CD4-positive, alpha-beta memory T cell (primary cell): ENCODE measurements around the gene NMT1. TPM values are rescaled to one million over a fixed set of nuclear protein-coding genes. Genes with fewer than 3 reads are reported as not detected.

ENCODE experiments used
- CTCF ChIA-PET: fragments of 350-600 bp; sonication (Branson Sonifier 250); formaldehyde crosslinking; loops from one replicate; lab custom pipeline; 2021; ENCODE audit warnings: inconsistent platforms; ENCODE audit not compliant: partially characterized antibody; lab: Charles Lee
- POLR2A ChIA-PET: fragments of 350-600 bp; sonication (Branson Sonifier 250); formaldehyde crosslinking; loops from one replicate; lab custom pipeline; 2021; ENCODE audit not compliant: partially characterized antibody; lab: Charles Lee
- DNase-seq, 5 donors: peaks; one replicate each; pipeline versions ENCODE4 v3.0.0 to v3.0.0-alpha.2; 2020 to 2022; ENCODE audit warnings: mixed read lengths in 1 of 5
- H3K27ac ChIP-seq: one replicate; pipeline ENCODE4 v1.7.0; 2013; ENCODE audit warnings: low read depth, low read length
- H3K27me3 ChIP-seq: 2 replicates; pipeline ENCODE4 v1.7.0; 2013; ENCODE audit warnings: mild to moderate bottlenecking, low read length, moderate library complexity; ENCODE audit not compliant: insufficient read depth
- H3K36me3 ChIP-seq: 2 replicates; pipeline ENCODE4 v1.7.0; 2013; ENCODE audit warnings: mild to moderate bottlenecking, low read length, moderate library complexity; ENCODE audit not compliant: insufficient read depth
- H3K4me1 ChIP-seq: 2 replicates; pipeline ENCODE4 v1.7.0; 2013; ENCODE audit warnings: mild to moderate bottlenecking, low read length, moderate library complexity; ENCODE audit not compliant: insufficient read depth
- H3K4me3 ChIP-seq, 2 donors: one replicate each; pipeline ENCODE4 v1.7.0; 2013; ENCODE audit warnings: low read length in 2 of 2, mild to moderate bottlenecking in 1 of 2
- H3K9me3 ChIP-seq, 2 donors: one replicate each; pipeline ENCODE4 v1.7.0; 2013; ENCODE audit warnings: low read length in 2 of 2, control low read depth in 1 of 2; ENCODE audit not compliant: control insufficient read depth in 1 of 2
- H3K27ac Mint-ChIP-seq, 7 donors: one replicate each; pipeline ENCODE4 v1.8.0; 2020 to 2021; ENCODE audit warnings: mixed read lengths in 7 of 7, mild to moderate bottlenecking in 6 of 7, inconsistent platforms in 3 of 7, moderate library complexity in 3 of 7
- H3K27me3 Mint-ChIP-seq, 2 donors: one replicate each; pipeline ENCODE4 v1.8.0; 2020 to 2021; ENCODE audit warnings: mixed read lengths in 2 of 2
- H3K36me3 Mint-ChIP-seq, 2 donors: one replicate each; pipeline ENCODE4 v1.8.0; 2020 to 2021; ENCODE audit warnings: mixed read lengths in 2 of 2, inconsistent platforms in 1 of 2, mild to moderate bottlenecking in 1 of 2
- H3K4me1 Mint-ChIP-seq, 4 donors: one replicate each; pipeline ENCODE4 v1.8.0; 2020 to 2021; ENCODE audit warnings: mixed read lengths in 4 of 4, mild to moderate bottlenecking in 1 of 4
- H3K4me3 Mint-ChIP-seq, 8 donors: one replicate each; pipeline ENCODE4 v1.8.0; 2020 to 2021; ENCODE audit warnings: mixed read lengths in 8 of 8, mild to moderate bottlenecking in 7 of 8, moderate library complexity in 6 of 8, inconsistent platforms in 3 of 8
- H3K9me3 Mint-ChIP-seq, 8 donors: one replicate each; pipeline ENCODE4 v1.8.0; 2020 to 2021; ENCODE audit warnings: mixed read lengths in 8 of 8, mild to moderate bottlenecking in 5 of 8, inconsistent platforms in 3 of 8, moderate library complexity in 1 of 8
- intact Hi-C: fragments of 100-400 bp; cut with micrococcal nuclease; formaldehyde crosslinking; loops from one replicate; pipeline ENCODE4 v1.15.1; 2023
- polyA plus RNA-seq, 2 donors: library from polyadenylated mRNA; unstranded; fragments of 300-500 nt; fragmentation: Illumina TruSeq; gene quantifications; one replicate each; pipeline ENCODE4 v1.2.3, GENCODE V29; 2021
- total RNA-seq, 2 experiments: library from RNA; stranded (reverse); gene quantifications; one replicate each; pipeline ENCODE4 v1.2.3, GENCODE V29; 2021

The NMT1 gene
- total and polyA plus RNA-seq, 4 experiments from 2014 or later: 56.2 to 126 (median 100) TPM

DNA sequence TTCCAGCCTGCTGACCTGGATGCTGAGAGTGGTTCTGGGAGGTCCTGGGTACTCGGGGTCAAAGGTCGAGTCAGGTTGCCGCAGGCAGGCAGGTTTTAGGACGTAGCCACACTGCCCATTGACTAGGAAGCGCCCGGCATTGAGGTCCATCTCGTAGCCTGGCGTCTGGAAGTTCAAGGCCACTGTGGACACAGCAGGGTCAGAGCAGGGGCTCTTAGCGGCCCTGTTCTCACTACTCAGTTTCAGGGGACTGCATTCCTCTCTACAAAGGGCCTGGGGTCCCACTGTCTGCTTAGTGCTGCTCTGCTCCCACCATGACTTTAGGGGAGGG, 52.3 kb downstream of the NMT1 start:
- peak in 1 of 5 donors; percentile 9 for DNase-seq
- H3K4me3 ChIP-seq: no peak overlapping the region
- H3K36me3 ChIP-seq: no peaks in the 10 kb centered on the region
- no peaks in the 10 kb centered on the region for H3K4me1 ChIP-seq
- H3K27ac ChIP-seq: no peak overlapping the region
- Mint-ChIP-seq H3K27ac (no peak overlapping the region), H3K4me3 (no peak overlapping the region), H3K9me3 (no peaks in the 10 kb centered on the region), H3K27me3 (no peaks in the 10 kb centered on the region), H3K4me1 (no peaks in the 10 kb centered on the region), H3K36me3 (peaks cover 0 to 7% of the 10 kb centered on the region in 2 donors)
- H3K27me3 ChIP-seq: no peaks in the 10 kb centered on the region
- intact Hi-C loops: no loop called here
- ChIA-PET POLR2A (no interaction called here), CTCF (interaction anchor here (1.7 kb wide), 1 partner anchor 14 kb away, joined by 6 read pairs; no protein-coding TSS in a partner anchor)
- H3K9me3 ChIP-seq: no peaks in the 10 kb centered on the region

DNA sequence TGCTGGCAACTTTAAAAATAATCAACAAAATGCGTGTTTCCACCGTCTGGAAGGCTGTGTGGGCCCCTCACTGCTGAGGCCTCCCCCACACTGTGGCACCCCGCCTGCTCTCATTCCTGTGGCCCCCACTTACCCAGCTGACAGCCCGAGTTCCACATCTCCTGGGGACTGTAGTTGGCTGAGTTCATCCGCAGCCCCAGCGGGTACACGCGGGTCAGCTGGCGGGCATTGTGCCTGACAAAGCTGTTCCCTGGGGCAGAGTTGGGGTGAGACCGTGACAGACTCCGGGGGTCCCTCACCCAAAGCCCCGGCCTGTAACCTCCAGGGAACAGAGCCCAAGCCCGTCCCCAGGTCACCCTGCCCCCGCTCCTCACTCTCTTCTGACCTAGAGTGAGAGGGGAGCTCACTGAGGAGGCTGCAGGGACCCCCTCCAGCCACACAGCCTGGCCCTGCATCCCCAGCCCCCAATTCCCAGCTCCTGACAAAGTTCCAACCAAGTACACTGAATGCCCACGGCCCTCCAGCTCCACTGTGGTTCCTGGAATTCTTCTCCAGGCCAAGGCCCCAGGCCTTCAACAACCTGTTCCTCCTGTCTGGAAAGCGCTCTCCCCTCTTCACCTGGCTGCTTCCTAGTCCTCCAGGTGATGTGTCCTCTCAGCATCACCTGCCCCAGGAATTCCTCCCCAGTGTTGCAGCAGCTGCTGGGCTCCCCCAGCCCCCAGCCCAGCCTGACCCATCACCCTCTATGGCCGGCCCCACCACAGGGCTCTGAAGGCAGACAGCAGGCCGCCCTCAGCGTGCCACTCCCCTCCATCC, 53.2 kb downstream of the NMT1 start:
- no peaks in the 10 kb centered on the region for H3K36me3 ChIP-seq
- Mint-ChIP-seq H3K27me3 (no peaks in the 10 kb centered on the region), H3K9me3 (no peaks in the 10 kb centered on the region), H3K27ac (no peak overlapping the region), H3K4me1 (no peaks in the 10 kb centered on the region), H3K4me3 (no peak overlapping the region), H3K36me3 (peaks cover 0 to 1% of the 10 kb centered on the region in 2 donors)
- H3K9me3 ChIP-seq: no peaks in the 10 kb centered on the region
- no peaks in the 10 kb centered on the region for H3K27me3 ChIP-seq
- H3K27ac ChIP-seq: no peak overlapping the region
- no peak overlapping the region for H3K4me3 ChIP-seq
- DNase-seq: peak in 1 of 5 donors; percentile 22
- H3K4me1 ChIP-seq: no peaks in the 10 kb centered on the region
- POLR2A ChIA-PET: interaction anchor here (1.1 kb wide), 1 partner anchor 15 kb away, joined by 3 read pairs; no protein-coding TSS in a partner anchor
- intact Hi-C loops: no loop called here
- CTCF ChIA-PET: interaction anchor here (1.5 kb wide), 1 partner anchor 15 kb away, joined by 3 read pairs; no protein-coding TSS in a partner anchor

DNA sequence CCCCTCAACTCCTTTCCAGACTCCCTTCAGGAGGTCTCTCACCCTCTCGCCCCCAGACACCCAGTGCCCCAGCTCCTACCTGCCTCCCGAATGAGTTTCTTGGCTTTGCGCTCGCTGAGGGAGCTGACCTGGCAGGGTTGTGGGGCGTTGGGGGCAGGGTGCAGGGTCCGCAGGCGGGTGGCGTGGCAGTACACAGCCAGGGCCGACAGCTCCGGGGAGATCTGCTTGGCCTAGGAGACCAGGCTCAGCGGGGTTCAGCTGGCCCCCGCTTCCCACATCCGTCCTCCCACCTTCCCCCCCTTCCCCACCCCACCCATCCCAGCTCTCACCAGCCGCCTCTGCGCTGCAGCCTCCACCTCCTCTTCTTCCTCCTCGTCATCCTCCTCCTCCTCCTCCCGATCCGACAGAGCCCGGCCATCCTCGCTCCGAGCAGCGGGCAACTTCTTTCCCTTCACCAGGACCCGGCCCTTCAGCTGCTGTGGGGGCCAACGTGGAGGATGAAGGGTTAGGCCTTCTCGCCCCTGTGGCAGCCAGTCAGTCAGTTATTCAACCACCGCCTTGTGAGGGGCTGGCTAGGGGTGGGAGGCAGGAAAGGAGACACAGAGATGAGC, 54.0 kb downstream of the NMT1 start:
- H3K27ac ChIP-seq: no peak overlapping the region
- Mint-ChIP-seq H3K27ac (no peak overlapping the region), H3K4me3 (no peak overlapping the region), H3K27me3 (no peaks in the 10 kb centered on the region), H3K4me1 (no peaks in the 10 kb centered on the region), H3K36me3 (no peaks in the 10 kb centered on the region), H3K9me3 (no peaks in the 10 kb centered on the region)
- ChIA-PET POLR2A (interaction anchor here (1.1 kb wide), 1 partner anchor 16 kb away, joined by 3 read pairs; no protein-coding TSS in a partner anchor), CTCF (interaction anchor here (1.5 kb wide), 1 partner anchor 16 kb away, joined by 3 read pairs; no protein-coding TSS in a partner anchor)
- no peak overlapping the region for H3K4me3 ChIP-seq
- intact Hi-C loops: no loop called here
- no peaks in the 10 kb centered on the region for H3K36me3 ChIP-seq
- H3K9me3 ChIP-seq: no peaks in the 10 kb centered on the region
- H3K4me1 ChIP-seq: no peaks in the 10 kb centered on the region
- no peak for DNase-seq
- no peaks in the 10 kb centered on the region for H3K27me3 ChIP-seq

DNA sequence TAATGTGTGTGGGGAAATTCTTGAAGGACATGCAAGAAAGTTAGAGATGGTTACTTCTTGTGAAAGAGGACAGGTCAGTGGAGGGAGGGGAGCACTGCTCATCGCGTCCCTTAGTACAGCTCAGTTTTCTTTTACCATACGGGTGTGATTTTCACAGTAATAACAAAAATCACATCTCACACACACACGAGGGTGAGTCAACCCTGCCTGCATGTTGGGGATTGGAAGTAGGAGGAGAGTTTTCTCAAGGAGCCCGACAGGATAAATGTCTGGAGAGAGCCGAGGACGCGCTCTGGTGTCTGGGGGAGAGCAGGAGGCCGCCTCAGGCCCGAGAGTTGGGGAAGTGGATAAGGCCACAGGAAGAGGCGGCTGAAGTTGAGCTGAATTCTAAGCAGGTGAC, 54.8 kb downstream of the NMT1 start:
- H3K9me3 Mint-ChIP-seq: no peaks in the 10 kb centered on the region
- H3K36me3 ChIP-seq: no peaks in the 10 kb centered on the region
- H3K4me1 ChIP-seq: no peaks in the 10 kb centered on the region
- ChIA-PET POLR2A (no interaction called here), CTCF (no interaction called here)
- no peaks in the 10 kb centered on the region for H3K4me1 Mint-ChIP-seq
- peak overlapping the region in 1 of 8 donors; percentile 41 for H3K4me3 Mint-ChIP-seq
- H3K36me3 Mint-ChIP-seq: no peaks in the 10 kb centered on the region
- H3K27ac ChIP-seq: no peak overlapping the region
- H3K9me3 ChIP-seq: no peaks in the 10 kb centered on the region
- no peak overlapping the region for H3K4me3 ChIP-seq
- no peaks in the 10 kb centered on the region for H3K27me3 Mint-ChIP-seq
- no peak overlapping the region for H3K27ac Mint-ChIP-seq
- H3K27me3 ChIP-seq: no peaks in the 10 kb centered on the region
- intact Hi-C loops: no loop called here
- no peak for DNase-seq

DNA sequence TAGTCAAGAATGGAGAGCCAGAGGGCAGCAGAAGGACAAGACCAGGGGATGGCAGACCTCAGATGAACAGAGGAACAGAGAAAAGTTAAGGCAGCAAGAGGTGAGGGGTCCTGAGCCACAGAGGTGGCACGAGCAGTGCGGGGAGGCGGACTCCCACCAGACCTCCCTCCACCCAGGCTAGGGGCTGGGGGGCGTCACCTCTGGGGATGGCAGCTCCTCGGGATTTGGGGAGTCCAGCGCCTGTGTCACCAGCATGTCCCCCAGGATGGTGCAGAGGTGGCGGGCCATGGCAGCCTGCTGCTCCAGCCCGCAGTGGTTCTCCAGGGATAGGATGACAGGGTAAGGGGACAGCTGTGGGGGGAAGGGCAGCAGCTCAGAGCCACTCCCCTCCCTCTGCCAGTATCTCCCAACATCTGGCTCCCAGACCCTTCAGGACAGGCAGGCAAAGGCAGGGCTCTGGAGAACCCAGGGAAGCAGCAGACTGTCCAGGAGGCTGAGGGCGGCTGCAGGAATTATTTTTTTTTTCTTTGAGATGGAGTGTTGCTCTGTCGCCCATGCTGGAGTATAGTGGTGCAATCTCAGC, 55.4 kb downstream of the NMT1 start:
- H3K4me3 Mint-ChIP-seq: no peak overlapping the region
- no peaks in the 10 kb centered on the region for H3K4me1 ChIP-seq
- no peaks in the 10 kb centered on the region for H3K27me3 Mint-ChIP-seq
- H3K9me3 ChIP-seq: no peaks in the 10 kb centered on the region
- no peak overlapping the region for H3K4me3 ChIP-seq
- ChIA-PET CTCF (interaction anchor here (1.2 to 4.2 kb wide), 3 partner anchors 17 to 81 kb away, joined by 4 to 15 read pairs (median 7); partner anchors contain the start of gene ACBD4), POLR2A (no interaction called here)
- no peaks in the 10 kb centered on the region for H3K36me3 Mint-ChIP-seq
- H3K9me3 Mint-ChIP-seq: no peaks in the 10 kb centered on the region
- no peak overlapping the region for H3K27ac ChIP-seq
- no peaks in the 10 kb centered on the region for H3K4me1 Mint-ChIP-seq
- H3K27me3 ChIP-seq: no peaks in the 10 kb centered on the region
- intact Hi-C loops: no loop called here
- H3K36me3 ChIP-seq: no peaks in the 10 kb centered on the region
- peak in 1 of 5 donors; percentile 29 for DNase-seq
- no peak overlapping the region for H3K27ac Mint-ChIP-seq

DNA sequence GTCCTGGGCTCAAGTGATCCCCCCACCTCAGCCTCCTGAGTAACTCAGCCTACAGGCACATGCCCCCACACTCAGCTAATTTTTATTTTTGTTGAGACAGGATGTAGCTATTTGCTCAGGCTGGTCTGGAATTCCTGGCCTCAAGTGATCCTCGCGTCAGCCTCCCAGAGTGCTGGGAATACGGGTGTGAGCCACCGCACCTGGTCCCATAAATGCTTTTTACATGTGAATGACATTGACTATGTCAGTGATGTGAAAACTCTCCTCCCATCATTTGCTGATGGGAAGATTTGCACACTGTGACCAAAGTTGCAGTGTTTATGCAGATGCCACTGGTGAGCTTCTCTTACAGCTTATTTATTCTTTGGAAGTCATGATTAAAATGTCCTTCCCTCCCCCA, 56.2 kb downstream of the NMT1 start:
- Histone ChIP-seq H3K36me3 (no peaks in the 10 kb centered on the region), H3K9me3 (no peaks in the 10 kb centered on the region), H3K27me3 (no peaks in the 10 kb centered on the region), H3K27ac (no peak overlapping the region), H3K4me3 (no peak overlapping the region), H3K4me1 (no peaks in the 10 kb centered on the region)
- H3K36me3 Mint-ChIP-seq: no peaks in the 10 kb centered on the region
- ChIA-PET POLR2A (no interaction called here), CTCF (interaction anchor here (1.2 to 4.2 kb wide), 3 partner anchors 18 to 81 kb away, joined by 4 to 15 read pairs (median 7); partner anchors contain the start of gene ACBD4)
- DNase-seq: peak in 1 of 5 donors; percentile 5
- no peak overlapping the region for H3K4me3 Mint-ChIP-seq
- intact Hi-C loops: no loop called here
- H3K27ac Mint-ChIP-seq: peak overlapping the region in 1 of 7 donors; percentile 51
- no peaks in the 10 kb centered on the region for H3K9me3 Mint-ChIP-seq
- no peaks in the 10 kb centered on the region for H3K27me3 Mint-ChIP-seq
- H3K4me1 Mint-ChIP-seq: no peaks in the 10 kb centered on the region
